Measurements from ENCODE around the gene TGFBRAP1. TPM values are rescaled to one million over a fixed set of nuclear protein-coding genes. Genes with fewer than 3 reads are reported as not detected.

The TGFBRAP1 gene
- total RNA-seq, 3 donors from 2014 or later (not counting 1 experiment from before 2014, with no cell fraction given) = 22.7 to 31.8 (median 27.7) TPM

- no peak overlapping the region for H3K4me3 Mint-ChIP-seq
- TF ChIP-seq CTCF (IDR thresholded peaks at IDR 0.05) = no peak
- DNase-seq (peak in 1 of 2 donors; percentile 62), ATAC-seq (peak; percentile 34 to 62 (median 52))
- H3K36me3 Mint-ChIP-seq = no peaks in the 10 kb centered on the region
- no peaks in the 10 kb centered on the region for H3K9me3 ChIP-seq (ENCODE audit: control insufficient read depth, insufficient read depth, low read length)
- peaks cover 8 to 16% of the 10 kb centered on the region in 2 donors for H3K4me1 Mint-ChIP-seq
- H3K9me3 Mint-ChIP-seq = no peaks in the 10 kb centered on the region
- no peaks in the 10 kb centered on the region for H3K27me3 ChIP-seq (ENCODE audit: control insufficient read depth, insufficient read depth, low read length)
- 79% methylated on average over 9 of the region's 9 CpGs for WGBS (ENCODE audit: insufficient coverage)
- H3K27ac Mint-ChIP-seq = peak overlapping the region; percentile 19 to 77
- peaks cover 13% of the 10 kb centered on the region for H3K4me1 ChIP-seq (ENCODE audit: control insufficient read depth, insufficient read depth, low read length)
- peaks cover 6 to 9% of the 10 kb centered on the region in 2 donors for H3K27me3 Mint-ChIP-seq (ENCODE audit: low read depth in 2 of 2)
- intact Hi-C loops (cut with micrococcal nuclease) = no loop called here
- no peaks in the 10 kb centered on the region for H3K36me3 ChIP-seq (ENCODE audit: control insufficient read depth, insufficient read depth, low read length)
- H3K4me3 ChIP-seq (ENCODE audit: low read length) = no peak overlapping the region
- H3K27ac ChIP-seq (ENCODE audit: low read length) = no peak overlapping the region
Measured at GRCh38 chr2:105373895-105374401, 44.4 kb upstream of the TGFBRAP1 start.

- H3K27me3 ChIP-seq (ENCODE audit: control insufficient read depth, insufficient read depth, low read length) = no peaks in the 10 kb centered on the region
- Mint-ChIP-seq H3K4me1 (peaks cover 8 to 16% of the 10 kb centered on the region in 2 donors), H3K27ac (no peak overlapping the region), H3K36me3 (no peaks in the 10 kb centered on the region), H3K27me3 (ENCODE audit: low read depth in 2 of 2) (peaks cover 9 to 11% of the 10 kb centered on the region in 2 donors), H3K9me3 (no peaks in the 10 kb centered on the region), H3K4me3 (no peak overlapping the region)
- no peak for TF ChIP-seq CTCF (IDR thresholded peaks at IDR 0.05)
- WGBS (ENCODE audit: insufficient coverage) = 89% methylated on average over 9 of the region's 9 CpGs
- no peaks in the 10 kb centered on the region for H3K9me3 ChIP-seq (ENCODE audit: control insufficient read depth, insufficient read depth, low read length)
- DNase-seq = no peak
- intact Hi-C loops (cut with micrococcal nuclease) = no loop called here
- H3K4me3 ChIP-seq (ENCODE audit: low read length) = no peak overlapping the region
- H3K27ac ChIP-seq (ENCODE audit: low read length) = no peak overlapping the region
- H3K36me3 ChIP-seq (ENCODE audit: control insufficient read depth, insufficient read depth, low read length) = no peaks in the 10 kb centered on the region
- peaks cover 13% of the 10 kb centered on the region for H3K4me1 ChIP-seq (ENCODE audit: control insufficient read depth, insufficient read depth, low read length)
- no peak for ATAC-seq
Measured at GRCh38 chr2:105373344-105373781, 43.8 kb upstream of the TGFBRAP1 start.

DNA sequence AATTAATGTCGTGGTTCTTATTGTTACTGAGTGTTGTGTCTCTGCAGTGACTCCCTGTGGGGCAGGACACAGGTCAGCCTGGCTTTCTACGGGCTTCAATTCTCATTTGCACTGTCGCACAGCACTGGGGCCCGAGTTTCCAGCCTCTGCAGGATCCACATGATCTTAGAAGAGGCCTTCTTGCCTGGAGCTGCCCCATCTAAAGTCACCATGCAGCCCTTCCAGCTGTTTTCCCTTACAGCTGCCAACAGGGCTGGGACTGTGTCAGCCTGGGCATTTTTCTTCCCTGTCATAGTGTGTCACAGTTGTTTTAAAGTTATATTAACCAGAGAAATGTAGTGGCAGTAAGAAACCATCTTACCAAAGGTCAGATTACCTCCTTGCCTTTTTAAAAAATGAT lies 42.3 kb upstream of the TGFBRAP1 start:
- DNase-seq = no peak
- TF ChIP-seq CTCF (IDR thresholded peaks at IDR 0.05) = no peak
- Histone ChIP-seq H3K36me3 (ENCODE audit: control insufficient read depth, insufficient read depth, low read length) (no peaks in the 10 kb centered on the region), H3K4me3 (ENCODE audit: low read length) (no peak overlapping the region), H3K9me3 (ENCODE audit: control insufficient read depth, insufficient read depth, low read length) (no peaks in the 10 kb centered on the region), H3K4me1 (ENCODE audit: control insufficient read depth, insufficient read depth, low read length) (peaks cover 13% of the 10 kb centered on the region), H3K27me3 (ENCODE audit: control insufficient read depth, insufficient read depth, low read length) (no peaks in the 10 kb centered on the region), H3K27ac (ENCODE audit: low read length) (no peak overlapping the region)
- no peak overlapping the region for H3K4me3 Mint-ChIP-seq
- WGBS (ENCODE audit: insufficient coverage) = 84% methylated on average over 4 of the region's 4 CpGs
- no peak for ATAC-seq
- peaks cover 8 to 16% of the 10 kb centered on the region in 2 donors for H3K4me1 Mint-ChIP-seq
- H3K36me3 Mint-ChIP-seq = no peaks in the 10 kb centered on the region
- no peak overlapping the region for H3K27ac Mint-ChIP-seq
- H3K9me3 Mint-ChIP-seq = no peaks in the 10 kb centered on the region
- H3K27me3 Mint-ChIP-seq (ENCODE audit: low read depth in 2 of 2) = peaks cover 12 to 15% of the 10 kb centered on the region in 2 donors
- intact Hi-C loops (cut with micrococcal nuclease) = no loop called here

DNA sequence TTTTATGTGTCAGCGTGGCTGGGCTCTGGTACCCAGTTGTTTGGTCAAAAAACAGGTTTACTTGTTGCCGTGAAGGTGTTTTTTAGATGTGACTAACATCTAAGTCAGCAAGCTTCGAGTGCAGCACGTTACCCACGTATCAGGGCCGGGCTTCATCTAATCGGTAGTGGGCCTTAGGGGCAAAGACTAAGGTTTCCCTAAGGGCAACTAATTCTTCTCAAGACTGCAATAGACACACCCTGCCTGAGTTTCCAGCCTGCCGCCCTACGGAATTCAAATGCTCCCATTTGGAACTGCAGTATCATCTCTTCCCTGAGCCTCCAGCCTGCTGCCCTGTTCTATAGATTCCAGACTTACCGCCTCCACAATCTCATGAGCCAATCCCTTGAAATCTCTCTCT lies 41.6 kb upstream of the TGFBRAP1 start:
- peaks cover 13% of the 10 kb centered on the region for H3K4me1 ChIP-seq (ENCODE audit: control insufficient read depth, insufficient read depth, low read length)
- Mint-ChIP-seq H3K4me1 (peaks cover 8 to 16% of the 10 kb centered on the region in 2 donors), H3K27me3 (ENCODE audit: low read depth in 2 of 2) (peaks cover 12 to 15% of the 10 kb centered on the region in 2 donors), H3K9me3 (no peaks in the 10 kb centered on the region), H3K4me3 (no peak overlapping the region), H3K27ac (no peak overlapping the region), H3K36me3 (no peaks in the 10 kb centered on the region)
- ATAC-seq (no peak), DNase-seq (no peak)
- WGBS (ENCODE audit: insufficient coverage) = 95% methylated on average over 10 of the region's 10 CpGs
- H3K36me3 ChIP-seq (ENCODE audit: control insufficient read depth, insufficient read depth, low read length) = no peaks in the 10 kb centered on the region
- H3K27ac ChIP-seq (ENCODE audit: low read length) = no peak overlapping the region
- intact Hi-C loops (cut with micrococcal nuclease) = no loop called here
- H3K9me3 ChIP-seq (ENCODE audit: control insufficient read depth, insufficient read depth, low read length) = no peaks in the 10 kb centered on the region
- no peak overlapping the region for H3K4me3 ChIP-seq (ENCODE audit: low read length)
- H3K27me3 ChIP-seq (ENCODE audit: control insufficient read depth, insufficient read depth, low read length) = no peaks in the 10 kb centered on the region
- no peak for TF ChIP-seq CTCF (IDR thresholded peaks at IDR 0.05)

Measured in natural killer cell (primary cell).